ENCODE data around the gene BCL11B. TPM values are rescaled to one million over a fixed set of nuclear protein-coding genes. Genes with fewer than 3 reads are reported as not detected.

Gene BCL11B
- 0.13 and 0.16 TPM in 2 replicates for total RNA-seq

GRCh38 chr14:99271951-99272631 lies at the start of gene BCL11B:
TSS of gene BCL11B (minus strand) at chr14:99272197. CDS start at chr14:99271218, 979 bp downstream.

Other genes starting within 250 kb of the BCL11B start
- 25.8 and 35.4 TPM in 2 replicates for gene SETD3, start 208.7 kb upstream of the BCL11B start, total RNA-seq
- gene CCNK, start 209.2 kb upstream of the BCL11B start, total RNA-seq, result 13.7 and 36.3 TPM in 2 replicates

Measured in epithelial cell of alveolus of lung (primary cell).